ENCODE results near the gene TYRO3. TPM values are rescaled to one million over a fixed set of nuclear protein-coding genes. Genes with fewer than 3 reads are reported as not detected.
A peak's percentile ranks its signal among the peaks of the same experiment; 100 is the strongest.

Gene TYRO3
- total and polyA plus RNA-seq, 2 of the 13 experiments (the other 11 are each of a cell fraction or from before 2014, with no cell fraction given), result 24.0 to 43.6 TPM

DNA sequence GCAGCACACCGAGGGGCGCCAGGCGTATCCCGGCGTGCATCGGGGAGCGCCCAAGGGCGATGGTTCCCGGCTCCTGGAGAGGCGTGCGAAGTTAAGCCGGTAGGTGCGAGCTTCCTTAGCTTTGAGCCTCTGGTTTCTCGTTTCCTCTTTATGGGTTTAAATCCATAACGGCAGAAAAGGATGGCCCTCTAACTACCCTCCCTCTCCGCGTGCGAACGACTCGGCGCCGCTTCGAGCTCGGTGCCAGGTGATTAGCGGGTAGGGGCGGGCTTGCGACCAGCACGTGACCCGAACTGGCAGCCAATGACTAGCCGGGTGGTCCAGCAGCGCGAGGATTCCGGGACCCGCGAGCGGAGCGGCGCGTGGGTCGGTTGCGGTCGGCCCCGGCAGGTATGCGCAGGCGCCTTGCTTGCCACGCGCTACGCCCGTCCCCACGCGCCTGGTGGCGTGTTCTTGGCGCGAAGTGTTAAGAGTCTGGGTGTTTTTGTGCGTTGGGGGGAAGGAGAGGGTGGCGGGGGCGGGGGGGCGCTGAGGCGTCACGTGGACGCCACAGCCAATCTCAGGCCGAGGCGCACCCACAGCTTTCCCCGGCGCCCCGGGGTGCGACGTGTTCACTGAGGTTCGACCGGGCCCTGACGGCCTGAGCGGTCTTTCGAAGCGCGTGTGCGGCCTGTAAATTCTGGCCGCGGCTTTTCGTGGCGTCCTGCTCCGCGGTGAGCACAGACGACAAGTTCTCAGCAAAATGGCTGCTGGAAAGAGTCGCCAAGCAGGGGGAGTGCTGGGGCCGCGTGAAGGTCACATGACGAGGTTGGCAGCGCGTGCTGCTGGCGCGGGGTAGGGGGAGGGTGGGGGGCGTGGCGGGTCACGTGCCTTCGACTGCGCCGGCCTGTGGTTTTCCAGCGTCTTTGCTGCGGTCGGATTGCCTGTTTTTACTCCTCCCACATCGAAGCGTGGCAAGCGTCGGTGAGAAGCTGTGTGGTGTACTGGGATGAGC lies 62.5 kb downstream of the TYRO3 start (continued):
- TF ChIP-seq ZNF558 (CRISPR knock-in tag; IDR thresholded peaks at IDR 0.05; ENCODE audit: borderline replicate concordance) (peak; percentile 99), SMAD9 (CRISPR knock-in tag; IDR thresholded peaks at IDR 0.05) (peak; percentile 98; the same call in 1 of the 2 replicates), ZMYM3 (CRISPR knock-in tag; IDR thresholded peaks at IDR 0.05) (peak; percentile 60), MATR3 (CRISPR knock-in tag; IDR thresholded peaks at IDR 0.05) (no peak), SP140L (CRISPR knock-in tag; IDR thresholded peaks at IDR 0.05; ENCODE audit: borderline replicate concordance) (peak; percentile 6; the same call in 1 of the 2 replicates), ZNF775 (CRISPR knock-in tag; IDR thresholded peaks at IDR 0.05; ENCODE audit: borderline replicate concordance) (peak; percentile 92; the same call in 1 of the 2 replicates), ZSCAN29 (CRISPR knock-in tag; conservative IDR thresholded peaks at IDR 0.05) (no peak), FOSL1 (CRISPR knock-in tag; IDR thresholded peaks at IDR 0.05; ENCODE audit: borderline replicate concordance) (peak; percentile 49), MTA1 (CRISPR knock-in tag; IDR thresholded peaks at IDR 0.05; ENCODE audit: borderline replicate concordance) (0 out of 2 replicates have a peak, but pooled peaks have one; percentile 35), ZNF138 (CRISPR knock-in tag; IDR thresholded peaks at IDR 0.05; ENCODE audit: low read depth) (peak; percentile 70; the same call in 1 of the 2 replicates), PTBP1 (IDR thresholded peaks at IDR 0.05; ENCODE audit: low read depth, low read length, poor library complexity, severe bottlenecking) (no peak), ZNF460 (CRISPR knock-in tag; IDR thresholded peaks at IDR 0.05; ENCODE audit: borderline replicate concordance) (peak; percentile 32; the same call in 1 of the 2 replicates), SRF (IDR thresholded peaks at IDR 0.05; ENCODE audit: low read depth, low read length) (no peak), ZFP90 (CRISPR knock-in tag; IDR thresholded peaks at IDR 0.05; ENCODE audit: borderline replicate concordance) (peak; percentile 88; the same call in 1 of the 2 replicates)
- TF ChIP-seq, protein P1, sequence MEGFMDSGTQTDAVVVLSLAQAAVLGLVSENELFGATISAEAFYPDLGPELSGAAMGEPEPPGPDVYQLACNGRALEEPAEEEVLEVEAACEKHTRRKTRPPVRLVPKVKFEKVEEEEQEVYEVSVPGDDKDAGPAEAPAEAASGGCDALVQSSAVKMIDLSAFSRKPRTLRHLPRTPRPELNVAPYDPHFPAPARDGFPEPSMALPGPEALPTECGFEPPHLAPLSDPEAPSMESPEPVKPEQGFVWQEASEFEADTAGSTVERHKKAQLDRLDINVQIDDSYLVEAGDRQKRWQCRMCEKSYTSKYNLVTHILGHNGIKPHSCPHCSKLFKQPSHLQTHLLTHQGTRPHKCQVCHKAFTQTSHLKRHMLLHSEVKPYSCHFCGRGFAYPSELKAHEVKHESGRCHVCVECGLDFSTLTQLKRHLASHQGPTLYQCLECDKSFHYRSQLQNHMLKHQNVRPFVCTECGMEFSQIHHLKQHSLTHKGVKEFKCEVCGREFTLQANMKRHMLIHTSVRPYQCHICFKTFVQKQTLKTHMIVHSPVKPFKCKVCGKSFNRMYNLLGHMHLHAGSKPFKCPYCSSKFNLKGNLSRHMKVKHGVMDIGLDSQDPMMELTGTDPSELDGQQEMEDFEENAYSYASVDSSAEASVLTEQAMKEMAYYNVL (CRISPR knock-in tag; IDR thresholded peaks at IDR 0.05; ENCODE audit: borderline replicate concordance), result peak; percentile 71
- TF ChIP-seq, protein P2, sequence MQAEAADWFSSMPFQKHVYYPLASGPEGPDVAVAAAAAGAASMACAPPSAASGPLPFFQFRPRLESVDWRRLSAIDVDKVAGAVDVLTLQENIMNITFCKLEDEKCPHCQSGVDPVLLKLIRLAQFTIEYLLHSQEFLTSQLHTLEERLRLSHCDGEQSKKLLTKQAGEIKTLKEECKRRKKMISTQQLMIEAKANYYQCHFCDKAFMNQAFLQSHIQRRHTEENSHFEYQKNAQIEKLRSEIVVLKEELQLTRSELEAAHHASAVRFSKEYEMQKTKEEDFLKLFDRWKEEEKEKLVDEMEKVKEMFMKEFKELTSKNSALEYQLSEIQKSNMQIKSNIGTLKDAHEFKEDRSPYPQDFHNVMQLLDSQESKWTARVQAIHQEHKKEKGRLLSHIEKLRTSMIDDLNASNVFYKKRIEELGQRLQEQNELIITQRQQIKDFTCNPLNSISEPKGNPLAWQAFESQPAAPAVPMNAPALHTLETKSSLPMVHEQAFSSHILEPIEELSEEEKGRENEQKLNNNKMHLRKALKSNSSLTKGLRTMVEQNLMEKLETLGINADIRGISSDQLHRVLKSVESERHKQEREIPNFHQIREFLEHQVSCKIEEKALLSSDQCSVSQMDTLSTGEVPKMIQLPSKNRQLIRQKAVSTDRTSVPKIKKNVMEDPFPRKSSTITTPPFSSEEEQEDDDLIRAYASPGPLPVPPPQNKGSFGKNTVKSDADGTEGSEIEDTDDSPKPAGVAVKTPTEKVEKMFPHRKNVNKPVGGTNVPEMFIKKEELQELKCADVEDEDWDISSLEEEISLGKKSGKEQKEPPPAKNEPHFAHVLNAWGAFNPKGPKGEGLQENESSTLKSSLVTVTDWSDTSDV (CRISPR knock-in tag; IDR thresholded peaks at IDR 0.05), result peak; percentile 99
- TF ChIP-seq, protein P3, sequence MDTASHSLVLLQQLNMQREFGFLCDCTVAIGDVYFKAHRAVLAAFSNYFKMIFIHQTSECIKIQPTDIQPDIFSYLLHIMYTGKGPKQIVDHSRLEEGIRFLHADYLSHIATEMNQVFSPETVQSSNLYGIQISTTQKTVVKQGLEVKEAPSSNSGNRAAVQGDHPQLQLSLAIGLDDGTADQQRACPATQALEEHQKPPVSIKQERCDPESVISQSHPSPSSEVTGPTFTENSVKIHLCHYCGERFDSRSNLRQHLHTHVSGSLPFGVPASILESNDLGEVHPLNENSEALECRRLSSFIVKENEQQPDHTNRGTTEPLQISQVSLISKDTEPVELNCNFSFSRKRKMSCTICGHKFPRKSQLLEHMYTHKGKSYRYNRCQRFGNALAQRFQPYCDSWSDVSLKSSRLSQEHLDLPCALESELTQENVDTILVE (CRISPR knock-in tag; IDR thresholded peaks at IDR 0.05), result no peak; the same call in 1 of the 2 replicates
- TF ChIP-seq, protein P4, sequence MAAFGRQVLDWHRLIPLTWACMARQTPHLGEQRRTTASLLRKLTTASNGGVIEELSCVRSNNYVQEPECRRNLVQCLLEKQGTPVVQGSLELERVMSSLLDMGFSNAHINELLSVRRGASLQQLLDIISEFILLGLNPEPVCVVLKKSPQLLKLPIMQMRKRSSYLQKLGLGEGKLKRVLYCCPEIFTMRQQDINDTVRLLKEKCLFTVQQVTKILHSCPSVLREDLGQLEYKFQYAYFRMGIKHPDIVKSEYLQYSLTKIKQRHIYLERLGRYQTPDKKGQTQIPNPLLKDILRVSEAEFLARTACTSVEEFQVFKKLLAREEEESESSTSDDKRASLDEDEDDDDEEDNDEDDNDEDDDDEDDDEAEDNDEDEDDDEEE (CRISPR knock-in tag; IDR thresholded peaks at IDR 0.05), result peak; percentile 94
- TF ChIP-seq, protein P5, sequence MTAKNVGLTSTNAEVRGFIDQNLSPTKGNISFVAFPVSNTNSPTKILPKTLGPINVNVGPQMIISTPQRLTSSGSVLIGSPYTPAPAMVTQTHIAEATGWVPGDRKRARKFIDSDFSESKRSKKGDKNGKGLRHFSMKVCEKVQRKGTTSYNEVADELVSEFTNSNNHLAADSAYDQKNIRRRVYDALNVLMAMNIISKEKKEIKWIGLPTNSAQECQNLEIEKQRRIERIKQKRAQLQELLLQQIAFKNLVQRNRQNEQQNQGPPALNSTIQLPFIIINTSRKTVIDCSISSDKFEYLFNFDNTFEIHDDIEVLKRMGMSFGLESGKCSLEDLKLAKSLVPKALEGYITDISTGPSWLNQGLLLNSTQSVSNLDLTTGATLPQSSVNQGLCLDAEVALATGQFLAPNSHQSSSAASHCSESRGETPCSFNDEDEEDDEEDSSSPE (CRISPR knock-in tag; IDR thresholded peaks at IDR 0.05), result peak; percentile 96

Measured in HepG2 (cell line).